Ascending aorta (tissue), 2 donors: ENCODE results near the gene LPCAT2. TPM values are rescaled to one million over a fixed set of nuclear protein-coding genes. Genes with fewer than 3 reads are reported as not detected.

Experiments
- DNase-seq, 2 donors: peaks; one replicate each; pipeline ENCODE4 v3.0.0-alpha.2; 2019; ENCODE audit warnings: low spot score in 2 of 2
- H3K27ac ChIP-seq, 2 donors: fragments of 200-600 bp; sonication (generic); one replicate each; pipeline ENCODE4 v1.5.1; 2016 to 2017; ENCODE audit warnings: mild to moderate bottlenecking in 1 of 2
- H3K27me3 ChIP-seq: fragments of 200-600 bp; sonication (generic); one replicate; pipeline ENCODE4 v1.5.1; 2017
- H3K36me3 ChIP-seq, 2 donors: fragments of 200-600 bp; sonication (generic); one replicate each; pipeline ENCODE4 v1.5.1; 2016
- H3K4me1 ChIP-seq, 2 donors: fragments of 200-600 bp; sonication (generic); one replicate each; pipeline ENCODE4 v1.5.1; 2016 to 2017; ENCODE audit warnings: mild to moderate bottlenecking in 1 of 2
- H3K4me3 ChIP-seq, 2 donors: fragments of 200-600 bp; sonication (generic); one replicate each; pipeline ENCODE4 v1.5.1; 2016 to 2017; ENCODE audit warnings: mild to moderate bottlenecking in 1 of 2
- H3K9me3 ChIP-seq, 2 donors: fragments of 200-600 bp; sonication (generic); one replicate each; pipeline ENCODE4 v1.5.1; 2016
- CTCF ChIP-seq, 3 experiments: fragments of 200-600 bp in 2 of 3; fragments of 450-650 bp in 1 of 3; sonication (generic) in 2 of 3; IDR thresholded peaks; one replicate each; pipeline ENCODE4 v1.5.1; 2016 to 2019; ENCODE audit warnings: antibody characterized with exemption in 3 of 3, mild to moderate bottlenecking in 1 of 3, moderate library complexity in 1 of 3
- intact Hi-C: fragments of 100-400 bp; cut with DNase I; formaldehyde crosslinking; loops from one replicate; pipeline ENCODE4 v1.15.1; 2023
- total RNA-seq: library from RNA; depleted of rRNA; stranded (reverse); fragments of >200 nt; gene quantifications from one replicate; pipeline ENCODE4 v1.1.0, GENCODE V29; 2016

The LPCAT2 gene
- total RNA-seq, 1 donor from 2014 or later: 44.2 TPM

DNA sequence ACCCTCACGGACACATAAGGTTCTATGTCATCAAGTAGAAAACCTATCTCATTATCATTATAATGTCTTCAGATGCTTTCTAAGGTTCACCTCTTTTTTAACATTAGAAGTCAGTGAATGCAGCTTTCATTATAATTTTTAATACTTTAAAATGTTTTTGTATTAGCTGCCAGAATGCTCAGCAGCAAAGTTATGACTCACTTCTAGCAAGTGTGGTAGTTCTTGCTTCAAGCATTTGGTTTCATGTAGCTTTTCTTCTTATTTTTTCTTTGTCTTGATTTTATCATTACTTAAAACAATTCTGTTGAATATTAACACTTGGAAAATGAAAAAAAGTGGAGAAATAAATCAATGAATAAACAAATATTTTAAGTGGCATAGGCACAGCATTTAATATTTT lies 23.4 kb downstream of the LPCAT2 start:
- TF ChIP-seq CTCF (IDR thresholded peaks at IDR 0.05): no peak
- Histone ChIP-seq H3K4me3 (no peak overlapping the region), H3K36me3 (no peaks in the 10 kb centered on the region), H3K4me1 (peaks cover 0 to 12% of the 10 kb centered on the region in 2 donors), H3K27ac (no peak overlapping the region), H3K9me3 (no peaks in the 10 kb centered on the region), H3K27me3 (no peaks in the 10 kb centered on the region)
- DNase-seq: no peak
- intact Hi-C loops: no loop called here

DNA sequence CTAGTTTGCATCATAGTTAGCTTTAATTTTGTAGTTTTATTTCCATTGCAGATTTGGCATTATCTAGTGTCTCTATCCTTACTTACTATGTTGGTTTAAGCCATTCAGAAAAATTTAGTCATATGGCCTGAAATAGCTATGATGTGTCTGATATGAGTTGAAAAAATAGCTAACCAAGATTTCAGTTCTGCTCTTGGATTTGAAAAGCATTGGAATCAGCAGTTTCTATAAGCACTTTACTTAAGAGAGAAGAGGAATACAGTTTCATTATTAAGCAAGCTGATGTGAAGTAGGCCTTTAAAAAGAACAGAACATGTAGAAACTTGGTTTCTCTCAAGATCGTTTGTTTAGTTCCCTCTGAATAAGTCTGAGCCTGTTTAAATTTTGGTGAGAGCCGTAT lies 25.9 kb downstream of the LPCAT2 start:
- H3K27ac ChIP-seq: peak overlapping the region; percentile 11 to 15
- DNase-seq: no peak
- TF ChIP-seq CTCF (IDR thresholded peaks at IDR 0.05): no peak
- intact Hi-C loops: no loop called here
- H3K9me3 ChIP-seq: no peaks in the 10 kb centered on the region
- no peaks in the 10 kb centered on the region for H3K27me3 ChIP-seq
- no peaks in the 10 kb centered on the region for H3K36me3 ChIP-seq
- peaks cover 0 to 12% of the 10 kb centered on the region in 2 donors for H3K4me1 ChIP-seq
- H3K4me3 ChIP-seq: no peak overlapping the region

DNA sequence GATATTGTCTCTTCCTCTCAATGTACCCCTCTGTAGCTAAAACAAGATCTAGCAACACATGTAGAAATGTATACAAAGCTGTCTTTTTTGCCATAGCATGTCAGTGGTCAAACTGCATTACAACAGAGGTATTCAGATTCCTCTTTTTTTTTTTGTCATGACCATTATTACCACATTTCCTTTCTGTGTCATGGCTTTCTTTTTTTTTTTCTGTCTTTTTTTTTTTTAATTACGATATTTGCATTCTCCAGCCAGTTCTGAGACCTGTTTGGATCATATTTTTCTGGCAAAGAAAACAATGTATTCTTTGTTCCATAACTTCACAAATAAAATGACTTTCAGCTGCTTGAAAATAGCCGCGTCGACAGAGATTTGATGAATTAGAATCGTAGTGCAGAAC lies 30.2 kb downstream of the LPCAT2 start:
- no peak for DNase-seq
- TF ChIP-seq CTCF (IDR thresholded peaks at IDR 0.05): no peak
- H3K4me1 ChIP-seq: peaks cover 0 to 12% of the 10 kb centered on the region in 2 donors
- H3K27ac ChIP-seq: no peak overlapping the region
- no peaks in the 10 kb centered on the region for H3K9me3 ChIP-seq
- H3K27me3 ChIP-seq: no peaks in the 10 kb centered on the region
- no peaks in the 10 kb centered on the region for H3K36me3 ChIP-seq
- intact Hi-C loops: no loop called here
- no peak overlapping the region for H3K4me3 ChIP-seq

DNA sequence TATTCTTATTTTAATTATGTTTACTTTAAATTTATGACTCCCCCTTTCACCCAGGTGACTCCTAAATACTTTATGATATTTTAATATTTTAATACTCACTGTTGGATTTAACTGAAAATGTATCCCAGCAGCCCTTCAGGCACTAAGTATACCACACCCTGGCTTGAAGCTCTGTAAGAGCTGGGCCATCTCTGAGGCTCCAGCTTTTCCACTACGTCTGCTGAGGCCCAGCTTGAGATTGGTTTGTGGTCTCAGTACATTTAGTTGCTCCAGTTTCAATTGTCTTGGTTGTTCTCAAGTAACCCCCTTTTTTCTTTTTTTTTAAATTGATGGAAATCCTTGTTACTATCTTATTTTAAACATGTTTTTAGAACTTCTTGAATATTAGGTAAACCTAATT lies 30.6 kb downstream of the LPCAT2 start:
- TF ChIP-seq CTCF (IDR thresholded peaks at IDR 0.05): no peak
- DNase-seq: no peak
- intact Hi-C loops: no loop called here

DNA sequence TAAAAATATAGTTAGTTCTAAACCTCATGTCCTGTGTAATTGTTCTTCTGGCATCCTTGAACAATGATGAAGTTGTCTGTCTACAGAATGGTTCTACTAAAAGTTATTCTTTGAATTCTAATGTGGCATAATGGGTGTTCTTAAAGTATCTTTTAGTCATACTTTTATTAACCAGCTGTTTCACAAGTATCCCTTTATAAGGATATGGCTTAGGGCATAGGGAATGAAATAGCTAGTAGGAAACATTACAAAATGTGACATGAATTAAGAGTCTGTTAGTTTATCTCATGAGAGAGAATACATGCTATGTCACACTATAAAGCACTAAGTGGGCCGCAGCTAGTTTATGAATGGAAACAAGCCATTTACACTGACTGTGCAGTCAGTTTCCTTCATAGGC lies 31.3 kb downstream of the LPCAT2 start:
- Histone ChIP-seq H3K4me3 (no peak overlapping the region), H3K9me3 (no peaks in the 10 kb centered on the region), H3K4me1 (peaks cover 0 to 8% of the 10 kb centered on the region in 2 donors), H3K36me3 (no peaks in the 10 kb centered on the region), H3K27me3 (no peaks in the 10 kb centered on the region), H3K27ac (no peak overlapping the region)
- DNase-seq: no peak
- intact Hi-C loops: loop anchor here (5.0 to 10.0 kb wide), 2 partner anchors 33 to 165 kb away; partner anchors contain the start of gene LPCAT2
- no peak for TF ChIP-seq CTCF (IDR thresholded peaks at IDR 0.05)

More for the DNA sequence above, 30.6 kb downstream of the LPCAT2 start:
- no peak overlapping the region for H3K27ac ChIP-seq
- no peaks in the 10 kb centered on the region for H3K27me3 ChIP-seq
- H3K4me3 ChIP-seq: no peak overlapping the region
- peaks cover 0 to 12% of the 10 kb centered on the region in 2 donors for H3K4me1 ChIP-seq
- no peaks in the 10 kb centered on the region for H3K36me3 ChIP-seq
- H3K9me3 ChIP-seq: no peaks in the 10 kb centered on the region
